HCT116 (cell line): ENCODE measurements around the gene LRBA. TPM values are rescaled to one million over a fixed set of nuclear protein-coding genes. Genes with fewer than 3 reads are reported as not detected.

Source experiments
- ATAC-seq: fragments of 200-7000 bp; cut with Tn5 transposase; 2 replicates; pipeline ENCODE4 v1.9.1; 2020; ENCODE audit warnings: mild to moderate bottlenecking, moderate library complexity
- BruUV-seq: library from RNA; stranded (reverse); fragments of 400-500 nt; replicated peaks from 2 replicates; lab custom pipeline; 2021; lab: Mats Ljungman, UMichigan
- CTCF ChIA-PET: fragments of 300-600 bp; sonication (Branson Sonifier 250); formaldehyde crosslinking; loops from one replicate; lab custom pipeline; 2021; ENCODE audit warnings: antibody characterized with exemption; lab: Charles Lee
- POLR2A ChIA-PET: fragments of 300-600, 350-600 bp; sonication (Branson Sonifier 250); formaldehyde crosslinking; loops from one replicate; lab custom pipeline; 2021; ENCODE audit warnings: antibody characterized with exemption; lab: Charles Lee
- RAD21 ChIA-PET, 2 experiments: fragments of 300-600 bp; sonication (Branson Sonifier 250); formaldehyde crosslinking; loops; one replicate each; lab custom pipeline; 2023; ENCODE audit warnings: low total read pairs in 2 of 2; ENCODE audit not compliant: uncharacterized antibody in 2 of 2, unreplicated experiment in 2 of 2, low non-redundant PET in 1 of 2; lab: Charles Lee
- DNase-seq: peaks from one replicate; pipeline ENCODE4 v3.0.0-alpha.2; 2010; ENCODE audit warnings: low read depth, low spot score
- H2AFZ ChIP-seq: fragments of 200-600 bp; shearing (Covaris generic), sonication (generic); 2 replicates; pipeline ENCODE4 v1.6.1; 2017; ENCODE audit warnings: low read depth, mixed run types, mixed read lengths, antibody characterized with exemption, low read length; ENCODE audit not compliant: poor library complexity, severe bottlenecking
- H3K27ac ChIP-seq: 2 replicates; pipeline ENCODE4 v1.5.1; 2012; ENCODE audit warnings: low read depth, low read length
- H3K27me3 ChIP-seq: fragments of 200-600 bp; sonication (generic); 2 replicates; pipeline ENCODE4 v1.6.1; 2016; ENCODE audit warnings: mixed run types, low read length, mixed read lengths; ENCODE audit not compliant: insufficient read depth
- H3K36me3 ChIP-seq, 2 experiments: fragments of 200-500 bp in 1 of 2; fragments of 200-600 bp in 1 of 2; sonication (Bioruptor generic) in 1 of 2; sonication (generic) in 1 of 2; 2 replicates each; pipeline versions ENCODE4 v1.5.1 to v1.6.1; 2014 to 2016; ENCODE audit warnings: low read length in 2 of 2, inconsistent platforms in 1 of 2, mixed read lengths in 1 of 2, mixed run types in 1 of 2; ENCODE audit not compliant: insufficient read depth in 2 of 2, control insufficient read depth in 1 of 2
- H3K4me1 ChIP-seq, 2 experiments: fragments of 200-600 bp in 1 of 2; sonication (generic) in 1 of 2; 2 replicates each; pipeline versions ENCODE4 v1.5.1 to v1.6.1; 2012 to 2017; ENCODE audit warnings: low read length in 2 of 2, inconsistent platforms in 1 of 2, mild to moderate bottlenecking in 1 of 2, mixed read lengths in 1 of 2, mixed run types in 1 of 2, moderate library complexity in 1 of 2; ENCODE audit not compliant: insufficient read depth in 2 of 2, control insufficient read depth in 1 of 2
- H3K4me2 ChIP-seq: fragments of 200-600 bp; sonication (generic); 2 replicates; pipeline ENCODE4 v1.6.1; 2017; ENCODE audit warnings: mixed run types, low read length, mixed read lengths
- H3K4me3 ChIP-seq, 2 experiments: fragments of 200-600 bp in 1 of 2; sonication (generic) in 1 of 2; replicated peaks in 1 of 2; 2 replicates each; pipeline ENCODE4 v1.5.1; 2011 to 2016; ENCODE audit warnings: low read length in 2 of 2, control low read depth in 1 of 2, low read depth in 1 of 2, mild to moderate bottlenecking in 1 of 2, mixed read lengths in 1 of 2, mixed run types in 1 of 2
- H3K79me2 ChIP-seq: fragments of 200-600 bp; sonication (generic); 2 replicates; pipeline ENCODE4 v1.6.1; 2017; ENCODE audit warnings: mild to moderate bottlenecking, mixed run types, low read length, moderate library complexity, mixed read lengths; ENCODE audit not compliant: insufficient read depth
- H3K9ac ChIP-seq: fragments of 200-600 bp; sonication (generic); 2 replicates; pipeline ENCODE4 v1.6.1; 2016; ENCODE audit warnings: low read length, mixed read lengths
- H3K9me2 ChIP-seq: fragments of 200-600 bp; sonication (generic), shearing (Covaris generic); 2 replicates; pipeline ENCODE4 v1.6.1; 2017; ENCODE audit warnings: mixed run types, mild to moderate bottlenecking, moderate library complexity; ENCODE audit not compliant: insufficient read depth
- H3K9me3 ChIP-seq, 2 experiments: fragments of 200-500 bp in 1 of 2; fragments of 200-600 bp in 1 of 2; sonication (Bioruptor generic) in 1 of 2; sonication (generic) in 1 of 2; 2 replicates each; pipeline ENCODE4 v1.6.1; 2014 to 2017; ENCODE audit warnings: low read length in 2 of 2, mixed read lengths in 2 of 2, inconsistent platforms in 1 of 2, low read depth in 1 of 2, mild to moderate bottlenecking in 1 of 2, mixed run types in 1 of 2, moderate library complexity in 1 of 2; ENCODE audit not compliant: control insufficient read depth in 1 of 2, insufficient read depth in 1 of 2
- H4K20me1 ChIP-seq: fragments of 200-600 bp; sonication (generic), shearing (Covaris generic); 2 replicates; pipeline ENCODE4 v1.6.1; 2017; ENCODE audit warnings: mixed run types, mild to moderate bottlenecking, moderate library complexity; ENCODE audit not compliant: insufficient read depth
- CBX3 ChIP-seq: IDR thresholded peaks from 2 replicates; pipeline ENCODE4 v1.6.1; 2012; ENCODE audit warnings: low read depth
- EGR1 ChIP-seq: IDR thresholded peaks from 2 replicates; pipeline ENCODE4 v1.6.1; 2012; ENCODE audit warnings: low read depth
- ELF1 ChIP-seq: IDR thresholded peaks from 2 replicates; pipeline ENCODE4 v1.6.1; 2012; ENCODE audit warnings: low read depth, borderline replicate concordance
- EZH2 ChIP-seq: fragments of 200-600 bp; sonication (generic); IDR thresholded peaks from 2 replicates; pipeline ENCODE4 v1.6.1; 2017; ENCODE audit warnings: antibody characterized with exemption, mixed run types
- EZH2phosphoT487 ChIP-seq: fragments of 200-600 bp; IDR thresholded peaks from 2 replicates; pipeline ENCODE4 v1.6.1; 2018; ENCODE audit warnings: antibody characterized with exemption, borderline replicate concordance
- FOSL1 ChIP-seq: IDR thresholded peaks from 2 replicates; pipeline ENCODE4 v1.6.1; 2012; ENCODE audit warnings: low read depth
- MAX ChIP-seq: IDR thresholded peaks from 2 replicates; pipeline ENCODE4 v1.6.1; 2012
- POLR2A ChIP-seq: IDR thresholded peaks from 2 replicates; pipeline ENCODE4 v1.7.0; 2011; ENCODE audit warnings: borderline replicate concordance; ENCODE audit not compliant: insufficient read depth, insufficient read length; ENCODE audit errors: extremely low read depth
- POLR2AphosphoS5 ChIP-seq: IDR thresholded peaks from 2 replicates; pipeline ENCODE4 v1.6.1; 2011; ENCODE audit warnings: mild to moderate bottlenecking, low read depth, low read length, moderate library complexity
- RAD21 ChIP-seq: IDR thresholded peaks from 2 replicates; pipeline ENCODE4 v1.6.1; 2012; ENCODE audit warnings: low read depth, mild to moderate bottlenecking
- SIN3A ChIP-seq: IDR thresholded peaks from 2 replicates; pipeline ENCODE4 v1.6.1; 2012; ENCODE audit warnings: low read depth
- SP1 ChIP-seq: IDR thresholded peaks from 2 replicates; pipeline ENCODE4 v1.6.1; 2012; ENCODE audit warnings: low read depth
- SRF ChIP-seq: IDR thresholded peaks from 2 replicates; pipeline ENCODE4 v1.6.1; 2012; ENCODE audit warnings: low read depth
- TCF7L2 ChIP-seq: IDR thresholded peaks from 2 replicates; pipeline ENCODE4 v1.7.0; 2011; ENCODE audit warnings: borderline replicate concordance, inconsistent platforms; ENCODE audit not compliant: insufficient read depth, insufficient read length; ENCODE audit errors: extremely low read depth
- YY1 ChIP-seq: IDR thresholded peaks from 2 replicates; pipeline ENCODE4 v1.6.1; 2011; ENCODE audit warnings: low read length, low read depth, moderate library complexity, mild to moderate bottlenecking; ENCODE audit not compliant: insufficient replicate concordance; ENCODE audit errors: extremely low read depth
- ZBTB33 ChIP-seq: IDR thresholded peaks from 2 replicates; pipeline ENCODE4 v1.6.1; 2011; ENCODE audit warnings: mild to moderate bottlenecking, low read length, moderate library complexity; ENCODE audit not compliant: insufficient replicate concordance; ENCODE audit errors: extremely low read depth
- ZFX ChIP-seq: fragments of 450-650 bp; IDR thresholded peaks from 2 replicates; pipeline ENCODE4 v1.6.1; 2017
- ZNF274 ChIP-seq: fragments of 200-500 bp; sonication (Bioruptor generic); IDR thresholded peaks from 2 replicates; pipeline ENCODE4 v1.6.1; 2014; ENCODE audit warnings: mild to moderate bottlenecking, low read depth, low read length, inconsistent platforms
- intact Hi-C: fragments of 100-400 bp; cut with micrococcal nuclease; formaldehyde crosslinking; loops from 2 replicates; pipeline ENCODE4 v1.10.0; 2022
- total RNA-seq: library from RNA; stranded (reverse); gene quantifications from one replicate; pipeline ENCODE4 v1.2.1, GENCODE V29; 2021; ENCODE audit not compliant: unreplicated experiment
- TF ChIP-seq, protein P1 (sequence below), 3 experiments: fragments of 200-600 bp in 1 of 3; sonication (generic) in 1 of 3; IDR thresholded peaks in 2 of 3; conservative IDR thresholded peaks in 1 of 3; 2 replicates each; pipeline ENCODE4 v1.5.1; 2012 to 2017; ENCODE audit warnings: low read depth in 2 of 3, low read length in 2 of 3, antibody characterized with exemption in 1 of 3, borderline replicate concordance in 1 of 3, control low read depth in 1 of 3, mild to moderate bottlenecking in 1 of 3, mixed read lengths in 1 of 3, mixed run types in 1 of 3, moderate library complexity in 1 of 3; ENCODE audit not compliant: insufficient read depth in 1 of 3
- TF ChIP-seq, protein P2 (sequence below): IDR thresholded peaks from 2 replicates; pipeline ENCODE4 v1.6.1; 2012; ENCODE audit warnings: low read depth

The LRBA gene
- total RNA-seq, 1 experiment from 2014 or later, result 79.8 TPM

GRCh38 chr4:150647008-150647407 is 368.1 kb downstream of the LRBA start:
- Histone ChIP-seq H2AFZ (no peak overlapping the region), H3K4me2 (no peak overlapping the region), H3K9me2 (no peaks in the 10 kb centered on the region), H3K4me3 (no peak overlapping the region), H3K27me3 (no peaks in the 10 kb centered on the region), H3K9ac (no peak overlapping the region), H3K79me2 (no peaks in the 10 kb centered on the region), H3K27ac (no peak overlapping the region), H3K4me1 (no peaks in the 10 kb centered on the region), H3K9me3 (no peaks in the 10 kb centered on the region), H3K36me3 (no peaks in the 10 kb centered on the region), H4K20me1 (no peaks in the 10 kb centered on the region; the same call in 1 of the 2 replicates)
- CTCF ChIA-PET, result no interaction called here
- POLR2A ChIA-PET, result no interaction called here
- intact Hi-C loops, result no loop called here
- DNase-seq (no peak), ATAC-seq (no peak)
- TF ChIP-seq ELF1 (no peak), EZH2phosphoT487 (no peak), SRF (no peak), ZBTB33 (no peak), MAX (no peak), CBX3 (no peak), TCF7L2 (no peak), ZNF274 (no peak), POLR2AphosphoS5 (no peak), YY1 (no peak), RAD21 (no peak), POLR2A (no peak), EZH2 (no peak), ZFX (no peak), SP1 (no peak), SIN3A (no peak), FOSL1 (no peak), EGR1 (no peak)
- TF ChIP-seq, protein P1, sequence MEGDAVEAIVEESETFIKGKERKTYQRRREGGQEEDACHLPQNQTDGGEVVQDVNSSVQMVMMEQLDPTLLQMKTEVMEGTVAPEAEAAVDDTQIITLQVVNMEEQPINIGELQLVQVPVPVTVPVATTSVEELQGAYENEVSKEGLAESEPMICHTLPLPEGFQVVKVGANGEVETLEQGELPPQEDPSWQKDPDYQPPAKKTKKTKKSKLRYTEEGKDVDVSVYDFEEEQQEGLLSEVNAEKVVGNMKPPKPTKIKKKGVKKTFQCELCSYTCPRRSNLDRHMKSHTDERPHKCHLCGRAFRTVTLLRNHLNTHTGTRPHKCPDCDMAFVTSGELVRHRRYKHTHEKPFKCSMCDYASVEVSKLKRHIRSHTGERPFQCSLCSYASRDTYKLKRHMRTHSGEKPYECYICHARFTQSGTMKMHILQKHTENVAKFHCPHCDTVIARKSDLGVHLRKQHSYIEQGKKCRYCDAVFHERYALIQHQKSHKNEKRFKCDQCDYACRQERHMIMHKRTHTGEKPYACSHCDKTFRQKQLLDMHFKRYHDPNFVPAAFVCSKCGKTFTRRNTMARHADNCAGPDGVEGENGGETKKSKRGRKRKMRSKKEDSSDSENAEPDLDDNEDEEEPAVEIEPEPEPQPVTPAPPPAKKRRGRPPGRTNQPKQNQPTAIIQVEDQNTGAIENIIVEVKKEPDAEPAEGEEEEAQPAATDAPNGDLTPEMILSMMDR (IDR thresholded peaks at IDR 0.05 in 2 of 3, conservative IDR thresholded peaks at IDR 0.05 in 1 of 3; ENCODE audit: borderline replicate concordance in 1 of 3, insufficient read depth in 1 of 3, low read depth in 2 of 3, low read length in 2 of 3), result no peak
- TF ChIP-seq, protein P2, sequence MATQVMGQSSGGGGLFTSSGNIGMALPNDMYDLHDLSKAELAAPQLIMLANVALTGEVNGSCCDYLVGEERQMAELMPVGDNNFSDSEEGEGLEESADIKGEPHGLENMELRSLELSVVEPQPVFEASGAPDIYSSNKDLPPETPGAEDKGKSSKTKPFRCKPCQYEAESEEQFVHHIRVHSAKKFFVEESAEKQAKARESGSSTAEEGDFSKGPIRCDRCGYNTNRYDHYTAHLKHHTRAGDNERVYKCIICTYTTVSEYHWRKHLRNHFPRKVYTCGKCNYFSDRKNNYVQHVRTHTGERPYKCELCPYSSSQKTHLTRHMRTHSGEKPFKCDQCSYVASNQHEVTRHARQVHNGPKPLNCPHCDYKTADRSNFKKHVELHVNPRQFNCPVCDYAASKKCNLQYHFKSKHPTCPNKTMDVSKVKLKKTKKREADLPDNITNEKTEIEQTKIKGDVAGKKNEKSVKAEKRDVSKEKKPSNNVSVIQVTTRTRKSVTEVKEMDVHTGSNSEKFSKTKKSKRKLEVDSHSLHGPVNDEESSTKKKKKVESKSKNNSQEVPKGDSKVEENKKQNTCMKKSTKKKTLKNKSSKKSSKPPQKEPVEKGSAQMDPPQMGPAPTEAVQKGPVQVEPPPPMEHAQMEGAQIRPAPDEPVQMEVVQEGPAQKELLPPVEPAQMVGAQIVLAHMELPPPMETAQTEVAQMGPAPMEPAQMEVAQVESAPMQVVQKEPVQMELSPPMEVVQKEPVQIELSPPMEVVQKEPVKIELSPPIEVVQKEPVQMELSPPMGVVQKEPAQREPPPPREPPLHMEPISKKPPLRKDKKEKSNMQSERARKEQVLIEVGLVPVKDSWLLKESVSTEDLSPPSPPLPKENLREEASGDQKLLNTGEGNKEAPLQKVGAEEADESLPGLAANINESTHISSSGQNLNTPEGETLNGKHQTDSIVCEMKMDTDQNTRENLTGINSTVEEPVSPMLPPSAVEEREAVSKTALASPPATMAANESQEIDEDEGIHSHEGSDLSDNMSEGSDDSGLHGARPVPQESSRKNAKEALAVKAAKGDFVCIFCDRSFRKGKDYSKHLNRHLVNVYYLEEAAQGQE, result no peak
- RAD21 ChIA-PET, result no interaction called here
- no TSS peak for BruUV-seq
